ENCODE data around the gene DNAH17.

Gene DNAH17

DNA sequence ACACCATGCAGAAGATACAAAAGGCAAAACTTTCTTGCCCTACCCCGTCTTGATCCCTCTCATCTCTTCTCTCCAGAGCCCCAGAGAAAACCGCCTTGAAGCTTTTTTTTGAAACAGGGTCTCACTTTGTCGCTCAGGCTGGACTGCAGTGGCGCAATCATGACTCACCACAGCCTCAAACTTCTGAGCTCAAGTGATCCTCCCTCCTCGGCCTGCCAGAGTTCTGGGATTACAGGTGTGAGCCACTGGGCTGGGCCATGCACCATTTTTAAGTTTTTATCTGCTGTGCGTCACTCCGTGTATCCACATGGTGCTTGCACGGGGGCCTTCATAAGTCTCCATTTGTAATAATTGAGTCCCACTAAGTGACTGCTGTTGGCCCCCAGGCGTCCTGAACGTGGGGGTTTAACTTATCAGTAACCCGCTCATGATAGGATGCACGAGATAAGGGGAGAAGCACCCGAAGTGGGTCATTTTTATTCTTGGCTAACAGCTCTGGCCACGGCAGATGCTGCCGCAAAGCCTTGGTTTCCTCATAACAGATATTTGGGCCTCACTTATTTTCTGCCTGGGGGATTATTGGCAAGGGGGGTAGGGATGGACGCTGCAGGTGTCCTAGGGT, 8.6 kb downstream of the DNAH17 start:
- Histone ChIP-seq H3K27ac (ENCODE audit: extremely low read depth, low read depth, low read length) (no peak overlapping the region), H3K36me3 (ENCODE audit: control insufficient read depth in 2 of 2, insufficient read depth in 1 of 2, low read length in 2 of 2) (no peaks in the 10 kb centered on the region), H3K4me1 (ENCODE audit: control insufficient read depth, insufficient read depth, low read length) (no peaks in the 10 kb centered on the region; the same call in 1 of the 2 replicates), H3K4me3 (ENCODE audit: low read depth, low read length) (no peak overlapping the region), H3K9me3 (ENCODE audit: control insufficient read depth, insufficient read depth, low read depth, low read length) (no peaks in the 10 kb centered on the region)
- ChIA-PET CTCF (interaction anchor here (0.6 to 1.8 kb wide), 6 partner anchors 8 to 298 kb away, joined by 3 to 7 read pairs (median 4); no protein-coding TSS in a partner anchor), POLR2A (interaction anchor here (1.2 kb wide), 1 partner anchor 24 kb away, joined by 3 read pairs; no protein-coding TSS in a partner anchor)
- TF ChIP-seq ZNF660 (tag by site-specific recombination; IDR thresholded peaks at IDR 0.05) (peak; percentile 83; the same call in 1 of the 2 replicates), GLIS1 (tag by site-specific recombination; IDR thresholded peaks at IDR 0.05) (no peak), SP2 (tag by site-specific recombination; IDR thresholded peaks at IDR 0.05) (no peak), SCRT2 (tag by site-specific recombination; IDR thresholded peaks at IDR 0.05) (peak; percentile 53; the same call in 1 of the 2 replicates), YY1 (tag by site-specific recombination; IDR thresholded peaks at IDR 0.05) (no peak), ZFP41 (tag by site-specific recombination; IDR thresholded peaks at IDR 0.05; ENCODE audit: borderline replicate concordance) (no peak), ZNF596 (tag by site-specific recombination; IDR thresholded peaks at IDR 0.05) (no peak)
- TF ChIP-seq, protein P1, sequence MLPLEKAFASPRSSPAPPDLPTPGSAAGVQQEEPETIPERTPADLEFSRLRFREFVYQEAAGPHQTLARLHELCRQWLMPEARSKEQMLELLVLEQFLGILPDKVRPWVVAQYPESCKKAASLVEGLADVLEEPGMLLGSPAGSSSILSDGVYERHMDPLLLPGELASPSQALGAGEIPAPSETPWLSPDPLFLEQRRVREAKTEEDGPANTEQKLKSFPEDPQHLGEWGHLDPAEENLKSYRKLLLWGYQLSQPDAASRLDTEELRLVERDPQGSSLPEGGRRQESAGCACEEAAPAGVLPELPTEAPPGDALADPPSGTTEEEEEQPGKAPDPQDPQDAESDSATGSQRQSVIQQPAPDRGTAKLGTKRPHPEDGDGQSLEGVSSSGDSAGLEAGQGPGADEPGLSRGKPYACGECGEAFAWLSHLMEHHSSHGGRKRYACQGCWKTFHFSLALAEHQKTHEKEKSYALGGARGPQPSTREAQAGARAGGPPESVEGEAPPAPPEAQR (tag by site-specific recombination; IDR thresholded peaks at IDR 0.05), result no peak
- TF ChIP-seq, protein P2, sequence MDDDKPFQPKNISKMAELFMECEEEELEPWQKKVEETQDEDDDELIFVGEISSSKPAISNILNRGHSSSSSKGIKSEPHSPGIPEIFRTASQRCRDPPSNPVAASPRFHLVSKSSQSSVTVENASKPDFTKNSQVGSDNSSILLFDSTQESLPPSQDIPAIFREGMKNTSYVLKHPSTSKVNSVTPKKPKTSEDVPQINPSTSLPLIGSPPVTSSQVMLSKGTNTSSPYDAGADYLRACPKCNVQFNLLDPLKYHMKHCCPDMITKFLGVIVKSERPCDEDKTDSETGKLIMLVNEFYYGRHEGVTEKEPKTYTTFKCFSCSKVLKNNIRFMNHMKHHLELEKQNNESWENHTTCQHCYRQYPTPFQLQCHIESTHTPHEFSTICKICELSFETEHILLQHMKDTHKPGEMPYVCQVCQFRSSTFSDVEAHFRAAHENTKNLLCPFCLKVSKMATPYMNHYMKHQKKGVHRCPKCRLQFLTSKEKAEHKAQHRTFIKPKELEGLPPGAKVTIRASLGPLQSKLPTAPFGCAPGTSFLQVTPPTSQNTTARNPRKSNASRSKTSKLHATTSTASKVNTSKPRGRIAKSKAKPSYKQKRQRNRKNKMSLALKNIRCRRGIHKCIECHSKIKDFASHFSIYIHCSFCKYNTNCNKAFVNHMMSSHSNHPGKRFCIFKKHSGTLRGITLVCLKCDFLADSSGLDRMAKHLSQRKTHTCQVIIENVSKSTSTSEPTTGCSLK (tag by site-specific recombination; IDR thresholded peaks at IDR 0.05), result no peak
- TF ChIP-seq, protein P3, sequence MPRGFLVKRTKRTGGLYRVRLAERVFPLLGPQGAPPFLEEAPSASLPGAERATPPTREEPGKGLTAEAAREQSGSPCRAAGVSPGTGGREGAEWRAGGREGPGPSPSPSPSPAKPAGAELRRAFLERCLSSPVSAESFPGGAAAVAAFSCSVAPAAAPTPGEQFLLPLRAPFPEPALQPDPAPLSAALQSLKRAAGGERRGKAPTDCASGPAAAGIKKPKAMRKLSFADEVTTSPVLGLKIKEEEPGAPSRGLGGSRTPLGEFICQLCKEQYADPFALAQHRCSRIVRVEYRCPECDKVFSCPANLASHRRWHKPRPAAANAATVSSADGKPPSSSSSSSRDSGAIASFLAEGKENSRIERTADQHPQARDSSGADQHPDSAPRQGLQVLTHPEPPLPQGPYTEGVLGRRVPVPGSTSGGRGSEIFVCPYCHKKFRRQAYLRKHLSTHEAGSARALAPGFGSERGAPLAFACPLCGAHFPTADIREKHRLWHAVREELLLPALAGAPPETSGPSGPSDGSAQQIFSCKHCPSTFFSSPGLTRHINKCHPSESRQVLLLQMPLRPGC (tag by site-specific recombination; IDR thresholded peaks at IDR 0.05), result no peak

DNA sequence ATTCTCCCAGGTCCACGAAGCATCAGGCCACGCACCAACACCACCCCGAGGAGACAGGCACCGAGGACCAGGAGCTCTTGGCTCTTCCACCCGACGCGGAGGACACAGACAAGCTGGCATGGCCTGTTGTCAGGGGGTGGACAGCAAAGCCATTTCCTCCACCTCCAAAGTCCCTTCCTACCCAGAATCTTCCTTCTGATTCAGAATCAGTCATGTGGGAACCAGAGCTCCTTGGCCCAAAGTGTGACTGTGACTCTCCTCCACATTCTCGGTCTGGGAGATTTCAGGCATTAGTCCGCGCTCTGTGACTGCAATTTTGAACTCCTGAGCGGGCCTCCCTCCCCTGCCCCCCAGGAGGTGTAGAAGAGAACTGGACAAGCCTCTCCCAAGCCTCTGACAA, 9.2 kb downstream of the DNAH17 start:
- H3K4me1 ChIP-seq (ENCODE audit: control insufficient read depth, insufficient read depth, low read length), result no peaks in the 10 kb centered on the region; the same call in 1 of the 2 replicates
- ChIA-PET CTCF (interaction anchor here (0.6 to 1.8 kb wide), 6 partner anchors 14 to 297 kb away, joined by 3 to 5 read pairs (median 4); no protein-coding TSS in a partner anchor), POLR2A (interaction anchor here (1.2 kb wide), 1 partner anchor 24 kb away, joined by 3 read pairs; no protein-coding TSS in a partner anchor)
- H3K36me3 ChIP-seq (ENCODE audit: control insufficient read depth in 2 of 2, insufficient read depth in 1 of 2, low read length in 2 of 2), result no peaks in the 10 kb centered on the region
- H3K9me3 ChIP-seq (ENCODE audit: control insufficient read depth, insufficient read depth, low read depth, low read length), result no peaks in the 10 kb centered on the region
- TF ChIP-seq WT1 (tag by site-specific recombination; IDR thresholded peaks at IDR 0.05) (no peak), ZNF146 (tag by site-specific recombination; IDR thresholded peaks at IDR 0.05) (no peak), ZNF248 (tag by site-specific recombination; IDR thresholded peaks at IDR 0.05) (no peak), ZNF169 (tag by site-specific recombination; IDR thresholded peaks at IDR 0.05) (no peak), ZNF560 (tag by site-specific recombination; IDR thresholded peaks at IDR 0.05; ENCODE audit: borderline replicate concordance) (no peak), BCL11A (tag by site-specific recombination; IDR thresholded peaks at IDR 0.05; ENCODE audit: low read depth) (no peak), ZNF555 (tag by site-specific recombination; conservative IDR thresholded peaks at IDR 0.05) (no peak), ZNF473 (tag by site-specific recombination; IDR thresholded peaks at IDR 0.05) (no peak), ZNF341 (tag by site-specific recombination; IDR thresholded peaks at IDR 0.05; ENCODE audit: low read depth) (no peak), ZNF624 (tag by site-specific recombination; IDR thresholded peaks at IDR 0.05) (no peak), ZNF114 (tag by site-specific recombination; IDR thresholded peaks at IDR 0.05) (no peak)
- TF ChIP-seq, protein P4, sequence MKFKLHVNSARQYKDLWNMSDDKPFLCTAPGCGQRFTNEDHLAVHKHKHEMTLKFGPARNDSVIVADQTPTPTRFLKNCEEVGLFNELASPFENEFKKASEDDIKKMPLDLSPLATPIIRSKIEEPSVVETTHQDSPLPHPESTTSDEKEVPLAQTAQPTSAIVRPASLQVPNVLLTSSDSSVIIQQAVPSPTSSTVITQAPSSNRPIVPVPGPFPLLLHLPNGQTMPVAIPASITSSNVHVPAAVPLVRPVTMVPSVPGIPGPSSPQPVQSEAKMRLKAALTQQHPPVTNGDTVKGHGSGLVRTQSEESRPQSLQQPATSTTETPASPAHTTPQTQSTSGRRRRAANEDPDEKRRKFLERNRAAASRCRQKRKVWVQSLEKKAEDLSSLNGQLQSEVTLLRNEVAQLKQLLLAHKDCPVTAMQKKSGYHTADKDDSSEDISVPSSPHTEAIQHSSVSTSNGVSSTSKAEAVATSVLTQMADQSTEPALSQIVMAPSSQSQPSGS (tag by site-specific recombination; IDR thresholded peaks at IDR 0.05; ENCODE audit: low read depth), result no peak
- TF ChIP-seq, protein P5, sequence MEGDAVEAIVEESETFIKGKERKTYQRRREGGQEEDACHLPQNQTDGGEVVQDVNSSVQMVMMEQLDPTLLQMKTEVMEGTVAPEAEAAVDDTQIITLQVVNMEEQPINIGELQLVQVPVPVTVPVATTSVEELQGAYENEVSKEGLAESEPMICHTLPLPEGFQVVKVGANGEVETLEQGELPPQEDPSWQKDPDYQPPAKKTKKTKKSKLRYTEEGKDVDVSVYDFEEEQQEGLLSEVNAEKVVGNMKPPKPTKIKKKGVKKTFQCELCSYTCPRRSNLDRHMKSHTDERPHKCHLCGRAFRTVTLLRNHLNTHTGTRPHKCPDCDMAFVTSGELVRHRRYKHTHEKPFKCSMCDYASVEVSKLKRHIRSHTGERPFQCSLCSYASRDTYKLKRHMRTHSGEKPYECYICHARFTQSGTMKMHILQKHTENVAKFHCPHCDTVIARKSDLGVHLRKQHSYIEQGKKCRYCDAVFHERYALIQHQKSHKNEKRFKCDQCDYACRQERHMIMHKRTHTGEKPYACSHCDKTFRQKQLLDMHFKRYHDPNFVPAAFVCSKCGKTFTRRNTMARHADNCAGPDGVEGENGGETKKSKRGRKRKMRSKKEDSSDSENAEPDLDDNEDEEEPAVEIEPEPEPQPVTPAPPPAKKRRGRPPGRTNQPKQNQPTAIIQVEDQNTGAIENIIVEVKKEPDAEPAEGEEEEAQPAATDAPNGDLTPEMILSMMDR (tag by site-specific recombination; IDR thresholded peaks at IDR 0.05), result no peak
- no peak overlapping the region for H3K4me3 ChIP-seq (ENCODE audit: low read depth, low read length)
- no peak overlapping the region for H3K27ac ChIP-seq (ENCODE audit: extremely low read depth, low read depth, low read length)

Data from HEK293 (cell line).